Thymus (tissue), 11 donors: ENCODE measurements around the gene LINS1. TPM values are rescaled to one million over a fixed set of nuclear protein-coding genes. Genes with fewer than 3 reads are reported as not detected.

Experiments used
- DNase-seq, 9 donors: peaks; one replicate each; pipeline ENCODE4 v3.0.0-alpha.2; 2013; ENCODE audit warnings: low spot score in 9 of 9, low read depth in 6 of 9, missing footprints in 1 of 9
- H3K27ac ChIP-seq, 2 donors: one replicate each; pipeline ENCODE4 v1.5.1; 2013; ENCODE audit warnings: control low read depth in 1 of 2, low read depth in 1 of 2, low read length in 1 of 2, mild to moderate bottlenecking in 1 of 2, moderate library complexity in 1 of 2
- H3K27me3 ChIP-seq, 2 donors: one replicate each; pipeline ENCODE4 v1.5.1; 2013; ENCODE audit warnings: low read length in 1 of 2; ENCODE audit not compliant: control insufficient read depth in 2 of 2, insufficient read depth in 1 of 2
- H3K36me3 ChIP-seq, 2 donors: one replicate each; pipeline ENCODE4 v1.5.1; 2013; ENCODE audit warnings: low read length in 1 of 2, mild to moderate bottlenecking in 1 of 2, moderate library complexity in 1 of 2; ENCODE audit not compliant: control insufficient read depth in 2 of 2, insufficient read depth in 2 of 2
- H3K4me1 ChIP-seq, 2 donors: one replicate each; pipeline ENCODE4 v1.5.1; 2013; ENCODE audit warnings: low read length in 2 of 2; ENCODE audit not compliant: control insufficient read depth in 2 of 2, insufficient read depth in 2 of 2
- H3K4me3 ChIP-seq, 2 donors: one replicate each; pipeline ENCODE4 v1.5.1; 2013; ENCODE audit warnings: low read length in 2 of 2, control low read depth in 1 of 2, mild to moderate bottlenecking in 1 of 2
- H3K9me3 ChIP-seq, 2 donors: one replicate each; pipeline ENCODE4 v1.5.1; 2013; ENCODE audit warnings: low read length in 1 of 2, mild to moderate bottlenecking in 1 of 2; ENCODE audit not compliant: control insufficient read depth in 2 of 2, insufficient read depth in 1 of 2
- WGBS: extraction: QIAGEN DNeasy Blood & Tissue Kit; methylation state at CpG from one replicate; pipeline ENCODE4 v1.1.7; 2013; 5-methylcytosine and 5-hydroxymethylcytosine counted together
- polyA plus RNA-seq: library from polyadenylated mRNA; stranded (reverse); fragments of 200-250 nt; gene quantifications from one replicate; pipeline ENCODE4 v1.2.3, GENCODE V29; 2013
- total RNA-seq: library from RNA; stranded (reverse); fragments of 120-200 nt; gene quantifications from one replicate; pipeline ENCODE4 v1.2.4, GENCODE V29; 2013
- donor health status: healthy.

LINS1 gene
- total and polyA plus RNA-seq, 2 donors, result 19.1 to 29.9 TPM

GRCh38 chr15:100571592-100572167 is 30.3 kb downstream of the LINS1 start:
- H3K4me3 ChIP-seq, result no peak overlapping the region
- no peaks in the 10 kb centered on the region for H3K4me1 ChIP-seq
- peaks cover 19 to 29% of the 10 kb centered on the region in 2 donors for H3K36me3 ChIP-seq
- 98% methylated on average over 6 of the region's 6 CpGs for WGBS
- DNase-seq, result no peak
- H3K27ac ChIP-seq, result no peak overlapping the region
- H3K9me3 ChIP-seq, result no peaks in the 10 kb centered on the region
- H3K27me3 ChIP-seq, result no peaks in the 10 kb centered on the region

- DNase-seq, result no peak
- Histone ChIP-seq H3K36me3 (peaks cover 19 to 29% of the 10 kb centered on the region in 2 donors), H3K4me1 (no peaks in the 10 kb centered on the region), H3K27ac (no peak overlapping the region), H3K27me3 (no peaks in the 10 kb centered on the region), H3K4me3 (no peak overlapping the region), H3K9me3 (no peaks in the 10 kb centered on the region)
- WGBS, result 95% methylated on average over 4 of the region's 4 CpGs
These were observed 31.2 kb downstream of the LINS1 start for GRCh38 chr15:100570735-100571313.

- Histone ChIP-seq H3K27ac (no peak overlapping the region), H3K9me3 (no peaks in the 10 kb centered on the region), H3K4me3 (no peak overlapping the region), H3K36me3 (peaks cover 19 to 29% of the 10 kb centered on the region in 2 donors), H3K4me1 (no peaks in the 10 kb centered on the region), H3K27me3 (no peaks in the 10 kb centered on the region)
- no peak for DNase-seq
- whole genome bisulfite sequencing, result 99% methylated on average over 3 of the region's 3 CpGs
These were observed 31.7 kb downstream of the LINS1 start for GRCh38 chr15:100570275-100570674.

- Histone ChIP-seq H3K27ac (no peak overlapping the region), H3K4me3 (no peak overlapping the region), H3K4me1 (no peaks in the 10 kb centered on the region), H3K9me3 (no peaks in the 10 kb centered on the region), H3K27me3 (no peaks in the 10 kb centered on the region), H3K36me3 (peaks cover 19 to 29% of the 10 kb centered on the region in 2 donors)
- DNase-seq, result no peak
- 97% methylated on average over 8 of the region's 8 CpGs for WGBS
These were observed 32.6 kb downstream of the LINS1 start for GRCh38 chr15:100569391-100569790.

GRCh38 chr15:100566850-100567628 is 34.9 kb downstream of the LINS1 start:
- 98% methylated on average over 6 of the region's 6 CpGs for WGBS

GRCh38 chr15:100565591-100565990 is 36.4 kb downstream of the LINS1 start:
- WGBS, result 94% methylated on average over 3 of the region's 3 CpGs
- no peaks in the 10 kb centered on the region for H3K4me1 ChIP-seq
- peaks cover 11 to 12% of the 10 kb centered on the region in 2 donors for H3K36me3 ChIP-seq
- no peak overlapping the region for H3K27ac ChIP-seq
- no peak for DNase-seq
- no peak overlapping the region for H3K4me3 ChIP-seq
- H3K9me3 ChIP-seq, result no peaks in the 10 kb centered on the region
- H3K27me3 ChIP-seq, result no peaks in the 10 kb centered on the region

More at GRCh38 chr15:100566850-100567628, 34.9 kb downstream of the LINS1 start:
- Histone ChIP-seq H3K36me3 (peaks cover 11 to 21% of the 10 kb centered on the region in 2 donors), H3K4me1 (no peaks in the 10 kb centered on the region), H3K4me3 (no peak overlapping the region), H3K9me3 (no peaks in the 10 kb centered on the region), H3K27ac (no peak overlapping the region), H3K27me3 (no peaks in the 10 kb centered on the region)
- no peak for DNase-seq

GRCh38 chr15:100560323-100560722 is 41.7 kb downstream of the LINS1 start:
- H3K9me3 ChIP-seq, result no peaks in the 10 kb centered on the region
- H3K4me1 ChIP-seq, result no peaks in the 10 kb centered on the region
- no peaks in the 10 kb centered on the region for H3K27me3 ChIP-seq
- no peak overlapping the region for H3K4me3 ChIP-seq
- no peak for DNase-seq
- H3K27ac ChIP-seq, result no peak overlapping the region
- H3K36me3 ChIP-seq, result no peaks in the 10 kb centered on the region

- H3K27ac ChIP-seq, result no peak overlapping the region
- WGBS, result 97% methylated on average over 2 of the region's 2 CpGs
- H3K4me3 ChIP-seq, result no peak overlapping the region
These were observed 42.7 kb downstream of the LINS1 start for GRCh38 chr15:100559330-100559729.

GRCh38 chr15:100558771-100559254 is 43.2 kb downstream of the LINS1 start:
- no peak overlapping the region for H3K4me3 ChIP-seq
- no peak overlapping the region for H3K27ac ChIP-seq
- no peaks in the 10 kb centered on the region for H3K27me3 ChIP-seq
- no peak for DNase-seq
- WGBS, result 96% methylated on average over 50 of the region's 50 CpGs
- no peaks in the 10 kb centered on the region for H3K9me3 ChIP-seq
- no peaks in the 10 kb centered on the region for H3K4me1 ChIP-seq
- H3K36me3 ChIP-seq, result no peaks in the 10 kb centered on the region

More at GRCh38 chr15:100559330-100559729, 42.7 kb downstream of the LINS1 start:
- no peaks in the 10 kb centered on the region for H3K27me3 ChIP-seq
- no peaks in the 10 kb centered on the region for H3K4me1 ChIP-seq
- no peak for DNase-seq
- H3K36me3 ChIP-seq, result no peaks in the 10 kb centered on the region
- no peaks in the 10 kb centered on the region for H3K9me3 ChIP-seq
